T1000 (cell line): Measurements from ENCODE around the gene SHLD1.

ENCODE experiments used
- DNase-seq: peaks from one replicate; lab custom pipeline; 2025; ENCODE audit warnings: mixed read lengths; lab: John Stamatoyannopoulos, UW

Gene SHLD1

DNA sequence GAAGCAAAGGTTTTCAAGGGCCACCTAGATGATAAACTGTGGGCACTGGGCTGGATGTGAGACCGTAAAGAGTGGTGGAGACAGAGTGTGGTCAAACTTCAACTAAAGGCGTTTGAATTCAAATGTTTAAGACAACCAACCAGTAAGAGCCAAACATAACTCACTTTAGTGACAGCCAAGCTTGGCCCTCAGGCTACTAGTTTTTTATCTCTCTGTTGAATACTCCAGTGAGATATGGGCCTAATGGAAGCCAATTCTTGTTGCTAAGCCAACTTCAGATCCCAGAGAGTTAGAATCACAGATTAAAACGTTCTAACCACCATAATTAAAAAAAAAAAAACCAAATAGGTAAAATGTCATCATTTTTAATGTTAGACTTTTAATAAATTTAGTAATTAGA, 142.9 kb downstream of the SHLD1 start:
- DNase-seq, result no peak

DNA sequence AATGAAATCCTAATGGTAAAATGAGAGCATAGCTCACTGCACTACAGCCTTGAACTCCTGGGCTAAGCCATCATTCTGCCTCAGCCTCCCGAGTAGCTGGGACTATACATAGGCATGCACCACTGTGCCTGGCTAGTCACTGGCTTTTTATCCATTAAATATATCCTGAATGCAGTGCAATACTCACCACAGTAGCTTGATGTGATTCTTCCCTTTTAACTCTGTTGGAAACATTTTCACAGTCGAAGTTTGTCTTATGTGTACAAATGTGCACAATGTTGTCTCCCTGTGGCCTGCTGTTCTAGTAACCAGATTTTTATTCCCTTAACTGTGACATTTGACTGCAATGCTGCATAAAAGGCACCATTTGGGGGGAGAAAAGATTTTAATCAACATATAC, 143.4 kb downstream of the SHLD1 start:
- DNase-seq, result no peak

DNA sequence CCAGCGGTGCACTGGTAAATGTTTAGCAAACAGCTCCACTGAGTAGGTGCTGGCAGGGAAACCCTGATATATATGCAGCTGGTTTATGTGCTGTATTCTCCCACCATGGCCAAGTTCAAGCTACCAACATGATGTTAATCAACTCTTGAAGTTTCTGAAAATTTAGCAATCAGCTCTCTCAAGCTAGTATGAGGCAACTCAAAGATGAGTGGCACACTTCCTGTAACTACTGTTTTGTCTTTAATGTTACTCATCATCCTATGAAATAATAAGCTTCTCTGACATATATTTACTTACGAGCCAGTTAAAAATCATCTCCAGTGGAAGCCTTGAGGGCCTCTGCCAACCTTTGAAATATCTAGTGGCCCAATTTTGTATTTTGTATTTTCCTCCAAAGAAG, 145.4 kb downstream of the SHLD1 start:
- no peak for DNase-seq

DNA sequence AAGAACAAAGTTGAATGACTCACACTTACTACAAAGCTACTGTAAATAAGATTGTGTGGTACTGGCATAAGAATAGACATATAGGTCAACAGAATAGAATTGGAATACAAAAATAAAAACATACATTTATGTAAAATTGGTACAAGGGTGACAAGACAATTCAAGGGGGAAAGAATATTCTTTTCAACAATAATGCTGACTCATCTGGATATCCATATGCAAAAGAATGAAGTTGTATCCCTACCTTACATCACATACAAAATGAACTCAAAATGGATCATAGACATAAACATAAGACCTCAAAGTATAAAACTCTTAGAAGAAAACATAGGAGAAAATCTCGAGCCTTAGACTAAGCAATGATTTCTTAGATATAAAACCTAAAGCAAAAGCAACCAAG, 149.2 kb downstream of the SHLD1 start:
- DNase-seq, result no peak

DNA sequence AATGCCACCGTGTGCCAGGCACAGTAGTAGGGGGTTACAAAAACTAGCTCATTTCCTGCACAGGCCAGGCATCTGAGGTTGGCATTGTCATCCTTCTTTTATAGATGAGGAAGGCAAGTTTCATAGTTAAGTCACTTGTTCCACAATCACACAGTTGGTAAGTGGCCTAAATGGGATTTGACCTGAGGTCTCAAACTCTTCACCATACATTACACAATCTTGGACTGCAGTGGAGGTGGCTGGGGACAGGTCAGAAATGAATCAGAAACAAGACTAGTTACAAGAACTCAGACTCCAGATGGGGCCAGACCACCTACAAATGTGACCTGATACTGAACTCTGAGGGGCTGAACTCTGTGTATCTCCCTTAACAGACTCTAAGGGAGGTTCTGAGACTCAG, 150.7 kb downstream of the SHLD1 start:
- DNase-seq, result no peak

DNA sequence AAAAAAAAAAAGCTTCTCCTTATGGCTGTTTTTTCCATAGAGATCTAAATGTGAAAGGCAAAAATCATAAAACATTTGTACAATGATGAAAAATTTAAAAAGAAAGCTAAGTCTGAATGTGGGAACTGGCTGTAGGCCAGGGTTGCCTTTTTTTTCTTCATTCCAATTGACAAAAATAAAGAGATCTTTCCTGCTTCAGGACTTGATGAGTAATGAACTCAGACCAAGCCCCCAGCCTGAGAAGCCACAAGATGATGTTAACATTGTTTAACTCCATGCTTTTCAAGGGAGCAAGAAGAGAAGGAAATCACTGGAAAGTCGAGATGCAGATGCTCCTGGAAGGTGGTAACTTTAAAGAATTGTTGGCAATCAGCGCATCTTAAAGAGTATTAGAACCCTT, 158.8 kb downstream of the SHLD1 start:
- DNase-seq, result no peak

DNA sequence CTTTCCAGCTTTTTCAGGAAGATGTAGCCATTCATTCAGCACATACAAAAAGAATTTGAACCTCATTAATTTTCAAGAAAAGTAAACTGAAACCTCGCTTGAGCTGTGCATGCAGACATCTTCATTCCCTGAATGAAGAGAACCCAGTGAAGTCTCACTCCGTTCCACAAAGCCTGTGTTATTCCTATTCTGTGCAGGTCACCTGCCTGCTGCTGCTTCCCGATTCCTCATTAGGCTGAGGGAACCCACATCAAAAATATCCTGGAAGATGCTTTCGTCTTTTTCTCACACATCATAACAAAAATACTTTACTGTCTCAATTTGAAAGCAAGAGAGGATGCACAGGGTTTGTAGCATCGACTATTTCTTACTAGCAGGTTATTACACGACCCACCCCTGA, 160.0 kb downstream of the SHLD1 start:
- no peak for DNase-seq

DNA sequence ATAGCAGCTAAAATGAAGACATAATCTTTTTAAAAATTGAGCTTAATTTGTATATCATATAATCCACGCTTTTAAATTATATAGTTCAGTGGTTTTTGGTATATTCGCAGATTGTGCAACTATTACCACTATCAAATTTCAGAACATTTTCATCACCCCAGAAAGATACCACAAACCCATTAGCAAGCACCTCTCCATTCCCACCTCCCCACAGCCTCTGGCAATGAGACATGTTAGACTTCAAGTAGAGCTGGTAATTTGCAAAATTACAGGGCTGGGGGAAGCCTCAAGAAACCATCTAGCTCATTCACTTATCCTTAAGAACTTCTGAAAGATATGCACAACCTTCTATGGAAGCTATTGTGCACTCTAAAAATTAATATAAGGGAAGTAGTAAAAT, 163.0 kb downstream of the SHLD1 start:
- no peak for DNase-seq
